HepG2 (cell line): ENCODE measurements around the gene NAT9. TPM values are rescaled to one million over a fixed set of nuclear protein-coding genes. Genes with fewer than 3 reads are reported as not detected.

Source experiments
- ARNT2 ChIP-seq: sonication (generic); formaldehyde crosslinking; IDR thresholded peaks from 2 replicates; pipeline ENCODE4 v1.8.0; 2022; ENCODE audit warnings: mild to moderate bottlenecking, low read depth, missing genetic modification reagents, moderate library complexity
- BCLAF1 ChIP-seq: fragments of 450-650 bp; IDR thresholded peaks from 2 replicates; pipeline ENCODE4 v1.6.1; 2017; ENCODE audit warnings: mild to moderate bottlenecking
- CBX2 ChIP-seq, 2 experiments: fragments of 200-600 bp in 1 of 2; sonication (generic); formaldehyde crosslinking in 1 of 2; IDR thresholded peaks; 2 replicates each; pipeline versions ENCODE4 v1.7.0 to v1.8.1; 2018 to 2022; ENCODE audit warnings: low read depth in 2 of 2, low read length in 1 of 2, mild to moderate bottlenecking in 1 of 2, missing genetic modification reagents in 1 of 2
- ELF4 ChIP-seq: sonication (generic); formaldehyde crosslinking; IDR thresholded peaks from 2 replicates; pipeline ENCODE4 v1.5.0; 2020; ENCODE audit warnings: missing genetic modification reagents, mild to moderate bottlenecking, moderate library complexity, borderline replicate concordance
- FOXC1 ChIP-seq: sonication (generic); formaldehyde crosslinking; IDR thresholded peaks from 2 replicates; pipeline ENCODE4 v1.8.0; 2022; ENCODE audit warnings: mild to moderate bottlenecking, missing genetic modification reagents, borderline replicate concordance
- KLF6 ChIP-seq: IDR thresholded peaks from 2 replicates; pipeline ENCODE4 v1.8.0; 2016; ENCODE audit warnings: missing biosample characterization, missing genetic modification reagents
- MAFK ChIP-seq, 2 experiments: IDR thresholded peaks in 1 of 2; conservative IDR thresholded peaks in 1 of 2; 2 replicates each; pipeline ENCODE4 v1.6.1; 2011; ENCODE audit warnings: improper control_type of control experiment in 2 of 2, low read length in 2 of 2
- RNF219 ChIP-seq: sonication (generic); formaldehyde crosslinking; IDR thresholded peaks from 2 replicates; pipeline ENCODE4 v1.5.0; 2020; ENCODE audit warnings: mild to moderate bottlenecking, missing genetic modification reagents
- THYN1 ChIP-seq: sonication (generic); formaldehyde crosslinking; IDR thresholded peaks from 2 replicates; pipeline ENCODE4 v1.8.1; 2023; ENCODE audit warnings: low read depth, mild to moderate bottlenecking, moderate library complexity, missing genetic modification reagents, borderline replicate concordance
- ZMAT3 ChIP-seq: sonication (generic); formaldehyde crosslinking; conservative IDR thresholded peaks from 2 replicates; pipeline ENCODE4 v1.7.0; 2021; ENCODE audit warnings: missing genetic modification reagents
- ZNF224 ChIP-seq: sonication (generic); formaldehyde crosslinking; IDR thresholded peaks from 2 replicates; pipeline ENCODE4 v1.5.0; 2020; ENCODE audit warnings: mild to moderate bottlenecking, missing genetic modification reagents
- ZNF552 ChIP-seq: sonication (generic); formaldehyde crosslinking; IDR thresholded peaks from 2 replicates; pipeline ENCODE4 v1.9.0; 2022; ENCODE audit warnings: missing genetic modification reagents, mild to moderate bottlenecking, borderline replicate concordance
- ZNF572 ChIP-seq: sonication (generic); formaldehyde crosslinking; IDR thresholded peaks from 2 replicates; pipeline ENCODE4 v1.5.1; 2020; ENCODE audit warnings: mild to moderate bottlenecking, missing genetic modification reagents
- ZNF574 ChIP-seq: sonication (generic); formaldehyde crosslinking; IDR thresholded peaks from 2 replicates; pipeline ENCODE4 v1.4.0; 2020; ENCODE audit warnings: missing genetic modification reagents
- ZNF598 ChIP-seq: sonication (generic); formaldehyde crosslinking; IDR thresholded peaks from 2 replicates; pipeline ENCODE4 v1.5.1; 2020; ENCODE audit warnings: mild to moderate bottlenecking, missing genetic modification reagents, borderline replicate concordance
- ZNF724P ChIP-seq: sonication (generic); formaldehyde crosslinking; IDR thresholded peaks from 2 replicates; pipeline ENCODE4 v1.8.0; 2022; ENCODE audit warnings: missing genetic modification reagents, borderline replicate concordance
- ZNF737 ChIP-seq: sonication (generic); formaldehyde crosslinking; IDR thresholded peaks from 2 replicates; pipeline ENCODE4 v1.5.0; 2020; ENCODE audit warnings: missing genetic modification reagents, mild to moderate bottlenecking, borderline replicate concordance
- polyA plus RNA-seq, 8 experiments: library from polyadenylated mRNA; depleted of rRNA in 3 of 8; stranded (reverse) in 7 of 8; unstranded in 1 of 8; fragments of >200 nt; fragmentation: Illumina TruSeq in 4 of 8; extraction: Trizol in 4 of 8; gene quantifications; 2 replicates each; pipeline versions ENCODE4 v1.2.1 to v1.2.3, GENCODE V29; 2011 to 2016; ENCODE audit warnings: low read depth in 4 of 8, missing spikeins in 1 of 8, mixed read lengths in 1 of 8; ENCODE audit not compliant: insufficient read depth in 1 of 8
- total RNA-seq, 5 experiments: library from RNA; depleted of rRNA; stranded (reverse); fragments of >200 nt; fragmentation: Illumina TruSeq; extraction: Trizol; gene quantifications; 2 replicates each; pipeline ENCODE4 v1.2.3, GENCODE V29; 2016; ENCODE audit warnings: low read depth in 1 of 5
- TF ChIP-seq, protein P1 (sequence below): sonication (generic); formaldehyde crosslinking; IDR thresholded peaks from 2 replicates; pipeline ENCODE4 v1.5.1; 2020; ENCODE audit warnings: missing genetic modification reagents, mild to moderate bottlenecking, borderline replicate concordance

The NAT9 gene
- total and polyA plus RNA-seq, 2 of the 13 experiments (the other 11 are each of a cell fraction or from before 2014, with no cell fraction given): 39.7 to 44.2 TPM

- TF ChIP-seq ZNF598 (CRISPR knock-in tag) (0 out of 2 replicates have a peak, but pooled peaks have one; percentile 24), ZMAT3 (CRISPR knock-in tag) (no peak), ZNF572 (CRISPR knock-in tag) (no peak), RNF219 (CRISPR knock-in tag) (no peak), ZNF724P (CRISPR knock-in tag) (peak; percentile 88), ELF4 (CRISPR knock-in tag) (no peak), FOXC1 (no peak), KLF6 (CRISPR knock-in tag) (no peak), ZNF224 (CRISPR knock-in tag) (no peak), ZNF574 (CRISPR knock-in tag) (0 out of 2 replicates have a peak, but pooled peaks have one; percentile 9), THYN1 (no peak), ZNF552 (CRISPR knock-in tag) (no peak), CBX2 (IDR thresholded peaks at IDR 0.05; ENCODE audit: low read depth, low read length) (no peak), CBX2 (CRISPR knock-in tag; IDR thresholded peaks at IDR 0.05; ENCODE audit: low read depth) (no peak), ZNF737 (CRISPR knock-in tag) (no peak), BCLAF1 (no peak), ARNT2 (CRISPR knock-in tag) (peak; percentile 72), MAFK (conservative IDR thresholded peaks at IDR 0.05 in 1 of 2, IDR thresholded peaks at IDR 0.05 in 1 of 2; ENCODE audit: low read length in 2 of 2) (no peak)
- TF ChIP-seq, protein P1, sequence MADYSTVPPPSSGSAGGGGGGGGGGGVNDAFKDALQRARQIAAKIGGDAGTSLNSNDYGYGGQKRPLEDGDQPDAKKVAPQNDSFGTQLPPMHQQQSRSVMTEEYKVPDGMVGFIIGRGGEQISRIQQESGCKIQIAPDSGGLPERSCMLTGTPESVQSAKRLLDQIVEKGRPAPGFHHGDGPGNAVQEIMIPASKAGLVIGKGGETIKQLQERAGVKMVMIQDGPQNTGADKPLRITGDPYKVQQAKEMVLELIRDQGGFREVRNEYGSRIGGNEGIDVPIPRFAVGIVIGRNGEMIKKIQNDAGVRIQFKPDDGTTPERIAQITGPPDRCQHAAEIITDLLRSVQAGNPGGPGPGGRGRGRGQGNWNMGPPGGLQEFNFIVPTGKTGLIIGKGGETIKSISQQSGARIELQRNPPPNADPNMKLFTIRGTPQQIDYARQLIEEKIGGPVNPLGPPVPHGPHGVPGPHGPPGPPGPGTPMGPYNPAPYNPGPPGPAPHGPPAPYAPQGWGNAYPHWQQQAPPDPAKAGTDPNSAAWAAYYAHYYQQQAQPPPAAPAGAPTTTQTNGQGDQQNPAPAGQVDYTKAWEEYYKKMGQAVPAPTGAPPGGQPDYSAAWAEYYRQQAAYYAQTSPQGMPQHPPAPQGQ (CRISPR knock-in tag): no peak
Measured at GRCh38 chr17:74769856-74770497, 6.2 kb downstream of the NAT9 start (continued).
